Activated naive CD8-positive, alpha-beta T cell treated with anti-CD3 and anti-CD28 coated beads for 36 hours (primary cell): Measurements from ENCODE around the gene NTN1. TPM values are rescaled to one million over a fixed set of nuclear protein-coding genes. Genes with fewer than 3 reads are reported as not detected.
"Not testable (repeated sequence)": the region's sequence is repeated elsewhere in the genome, so short reads cannot be mapped to it uniquely, and the experiment has no call there.

Source experiments
- DNase-seq: peaks from one replicate; pipeline ENCODE4 v3.0.0; 2021
- H3K27ac Mint-ChIP-seq: one replicate; pipeline ENCODE4 v1.8.0; 2022; ENCODE audit warnings: mild to moderate bottlenecking, moderate library complexity, mixed read lengths
- H3K27me3 Mint-ChIP-seq: one replicate; pipeline ENCODE4 v1.8.0; 2022; ENCODE audit warnings: mild to moderate bottlenecking, mixed read lengths
- H3K36me3 Mint-ChIP-seq: one replicate; pipeline ENCODE4 v1.8.0; 2021; ENCODE audit warnings: mild to moderate bottlenecking, mixed read lengths
- H3K4me1 Mint-ChIP-seq: one replicate; pipeline ENCODE4 v1.8.0; 2021; ENCODE audit warnings: mixed read lengths
- H3K4me3 Mint-ChIP-seq: one replicate; pipeline ENCODE4 v1.8.0; 2022; ENCODE audit warnings: mild to moderate bottlenecking, moderate library complexity, mixed read lengths
- H3K9me3 Mint-ChIP-seq: one replicate; pipeline ENCODE4 v1.8.0; 2022; ENCODE audit warnings: mixed read lengths
- total RNA-seq, 2 experiments: library from RNA; stranded (reverse); gene quantifications; one replicate each; pipeline ENCODE4 v1.2.3, GENCODE V29; 2021

Gene NTN1
- total RNA-seq, 2 experiments from 2014 or later, result 0.43 to 0.54 TPM

DNA sequence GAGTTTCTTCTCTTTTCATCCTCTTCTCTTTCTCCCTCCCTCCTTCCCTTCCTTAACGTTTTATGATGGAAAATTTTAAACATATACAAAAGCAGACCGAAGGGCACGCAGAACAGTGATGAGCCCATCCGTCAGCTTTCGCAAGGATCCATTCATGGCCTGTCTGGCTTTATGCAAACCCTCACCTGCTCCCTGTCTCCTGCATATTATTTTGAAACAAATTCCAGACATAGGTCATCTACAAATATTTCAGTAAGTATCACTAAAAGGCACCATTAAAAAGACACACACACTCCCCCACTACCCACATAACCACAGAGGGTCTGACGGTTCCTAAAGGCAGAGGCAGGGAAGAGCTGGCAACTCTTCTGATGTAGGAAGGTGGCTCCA is 235.0 kb downstream of the NTN1 start:
- Mint-ChIP-seq H3K36me3 (peaks cover 4% of the 10 kb centered on the region), H3K27ac (no peak overlapping the region), H3K9me3 (no peaks in the 10 kb centered on the region), H3K27me3 (no peaks in the 10 kb centered on the region), H3K4me3 (no peak overlapping the region), H3K4me1 (peaks cover 34% of the 10 kb centered on the region)
- DNase-seq, result no peak

DNA sequence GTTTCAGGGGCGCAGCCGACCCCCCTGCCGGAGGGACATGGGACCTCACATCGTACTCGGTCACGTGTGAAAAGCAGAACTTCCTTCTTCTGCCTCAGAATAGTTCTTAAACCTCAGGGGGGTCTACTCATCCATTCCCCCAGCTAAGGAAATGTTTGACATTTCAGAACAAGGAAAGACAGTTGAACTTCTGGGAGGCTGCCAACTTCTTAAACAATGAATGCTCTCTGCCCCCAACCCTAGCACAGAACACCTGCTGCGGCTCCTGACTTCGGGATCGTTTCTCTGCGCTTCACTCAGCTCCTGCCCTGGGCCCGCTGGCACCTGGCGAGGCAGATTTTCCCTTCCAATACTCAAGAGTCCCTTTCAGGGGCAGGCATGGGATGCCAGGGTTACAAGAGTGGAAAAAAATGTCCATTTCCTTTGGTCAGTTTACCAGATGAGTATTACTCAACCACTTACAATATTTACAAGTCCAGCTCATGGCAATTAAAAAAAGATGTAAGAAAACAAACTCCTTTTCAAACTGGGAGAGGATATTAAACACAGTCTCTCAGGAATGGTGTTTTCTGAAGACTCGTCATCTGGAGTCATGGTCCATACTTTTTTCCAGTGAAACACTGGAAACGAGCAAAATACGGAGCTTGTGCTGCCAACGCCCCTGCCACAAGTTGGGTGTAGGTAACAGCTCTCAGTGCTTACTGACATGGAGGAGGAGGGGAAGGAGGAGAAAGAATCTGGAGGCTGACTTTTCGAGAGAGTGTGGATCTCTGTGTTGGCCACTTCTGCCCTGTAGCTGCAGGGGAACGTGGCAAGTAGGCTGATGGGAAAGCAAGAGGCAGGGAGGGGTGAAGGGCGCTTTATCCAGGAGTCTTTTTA is 235.7 kb downstream of the NTN1 start:
- Mint-ChIP-seq H3K4me1 (peaks cover 34% of the 10 kb centered on the region), H3K4me3 (no peak overlapping the region), H3K27ac (no peak overlapping the region), H3K9me3 (no peaks in the 10 kb centered on the region), H3K27me3 (no peaks in the 10 kb centered on the region), H3K36me3 (peaks cover 4% of the 10 kb centered on the region)
- DNase-seq, result no peak

DNA sequence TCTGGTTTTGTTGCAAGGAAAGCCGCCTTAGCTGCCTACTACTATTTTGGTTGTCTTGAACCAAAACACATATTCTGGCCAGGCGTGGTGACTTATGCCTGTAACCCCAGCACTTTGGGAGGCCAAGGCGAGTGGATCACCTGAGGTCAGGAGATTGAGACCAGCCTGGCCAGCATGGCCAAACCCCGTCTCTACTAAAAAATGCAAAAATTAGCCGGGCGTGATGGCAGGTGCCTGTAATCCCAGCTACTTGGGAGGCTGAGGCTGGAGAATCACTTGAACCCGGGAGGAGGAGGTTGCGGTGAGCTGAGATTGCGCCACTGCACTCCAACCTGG is 236.3 kb downstream of the NTN1 start:
- not testable (repeated sequence) for H3K27me3 Mint-ChIP-seq, H3K27ac Mint-ChIP-seq, H3K9me3 Mint-ChIP-seq, H3K4me3 Mint-ChIP-seq, DNase-seq, H3K36me3 Mint-ChIP-seq
- H3K4me1 Mint-ChIP-seq, result peaks cover 33% of the 10 kb centered on the region

DNA sequence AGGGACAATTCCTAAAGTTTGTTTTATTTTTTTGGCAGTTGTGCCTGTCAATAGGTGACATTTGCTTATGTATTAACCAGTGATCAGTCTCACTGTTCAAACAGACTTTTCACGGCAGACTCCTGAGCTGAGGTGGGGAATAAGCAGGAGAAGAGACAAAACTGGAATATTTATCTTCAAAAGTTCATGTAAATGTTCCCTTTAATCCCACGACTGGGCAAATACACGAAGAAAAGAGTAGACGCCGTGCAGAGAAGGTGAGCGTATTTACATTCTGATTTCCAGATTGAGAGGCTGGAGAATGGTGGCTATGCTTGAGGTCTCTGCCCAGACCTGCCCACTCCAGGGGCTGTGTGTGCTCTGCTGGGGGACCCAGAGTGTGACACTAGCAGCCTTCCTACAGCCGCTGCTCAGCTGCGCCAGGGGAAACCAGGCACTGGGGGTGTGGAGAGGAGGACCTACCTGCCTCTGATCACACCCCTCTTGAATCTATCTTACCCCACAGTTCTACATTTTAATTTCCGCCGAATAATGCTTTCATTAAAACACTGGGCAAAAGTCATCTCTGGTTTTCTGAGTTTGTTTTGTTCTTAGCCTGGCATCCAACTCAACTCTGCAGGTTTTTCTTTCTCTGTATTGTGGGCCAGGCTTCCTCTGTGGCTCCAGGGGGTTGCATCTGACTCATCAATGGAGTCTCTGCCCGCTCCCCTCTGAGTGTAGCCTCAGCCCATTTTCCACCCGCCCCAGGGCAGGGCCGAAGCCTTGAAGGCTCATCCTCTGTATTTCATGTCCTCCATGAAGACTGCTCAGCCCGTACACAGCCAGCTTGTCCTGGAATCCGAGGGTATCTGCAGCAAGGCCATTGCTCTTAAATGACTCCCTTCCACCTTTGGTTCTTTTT is 237.1 kb downstream of the NTN1 start:
- no peak overlapping the region for H3K27ac Mint-ChIP-seq
- peaks cover 25% of the 10 kb centered on the region for H3K4me1 Mint-ChIP-seq
- DNase-seq, result no peak
- no peak overlapping the region for H3K4me3 Mint-ChIP-seq
- no peaks in the 10 kb centered on the region for H3K9me3 Mint-ChIP-seq
- peaks cover 2% of the 10 kb centered on the region for H3K36me3 Mint-ChIP-seq
- H3K27me3 Mint-ChIP-seq, result no peaks in the 10 kb centered on the region

DNA sequence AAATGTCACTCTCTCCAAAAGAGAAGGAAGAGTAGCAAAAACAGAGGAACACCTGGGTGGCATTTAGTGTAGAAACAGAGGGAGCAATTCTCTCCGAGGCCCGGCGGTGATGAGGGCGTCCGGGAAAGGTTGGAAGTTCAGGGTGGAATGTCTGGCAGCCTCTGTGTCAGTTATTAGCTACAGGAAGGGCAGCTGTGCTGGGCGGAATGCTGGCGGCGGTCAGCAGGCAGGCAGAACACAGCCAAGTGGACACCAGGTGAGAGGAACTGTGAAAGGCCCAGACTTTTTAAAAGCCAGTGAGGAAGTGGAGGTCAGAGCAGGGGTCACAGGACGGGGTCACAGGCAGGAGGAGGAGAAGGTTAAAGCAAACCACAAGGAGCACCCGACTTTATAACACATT is 238.1 kb downstream of the NTN1 start:
- no peak for DNase-seq
- Mint-ChIP-seq H3K4me1 (peaks cover 21% of the 10 kb centered on the region), H3K4me3 (no peak overlapping the region), H3K27ac (no peak overlapping the region), H3K27me3 (no peaks in the 10 kb centered on the region), H3K36me3 (peaks cover 2% of the 10 kb centered on the region), H3K9me3 (peaks cover 4% of the 10 kb centered on the region)

DNA sequence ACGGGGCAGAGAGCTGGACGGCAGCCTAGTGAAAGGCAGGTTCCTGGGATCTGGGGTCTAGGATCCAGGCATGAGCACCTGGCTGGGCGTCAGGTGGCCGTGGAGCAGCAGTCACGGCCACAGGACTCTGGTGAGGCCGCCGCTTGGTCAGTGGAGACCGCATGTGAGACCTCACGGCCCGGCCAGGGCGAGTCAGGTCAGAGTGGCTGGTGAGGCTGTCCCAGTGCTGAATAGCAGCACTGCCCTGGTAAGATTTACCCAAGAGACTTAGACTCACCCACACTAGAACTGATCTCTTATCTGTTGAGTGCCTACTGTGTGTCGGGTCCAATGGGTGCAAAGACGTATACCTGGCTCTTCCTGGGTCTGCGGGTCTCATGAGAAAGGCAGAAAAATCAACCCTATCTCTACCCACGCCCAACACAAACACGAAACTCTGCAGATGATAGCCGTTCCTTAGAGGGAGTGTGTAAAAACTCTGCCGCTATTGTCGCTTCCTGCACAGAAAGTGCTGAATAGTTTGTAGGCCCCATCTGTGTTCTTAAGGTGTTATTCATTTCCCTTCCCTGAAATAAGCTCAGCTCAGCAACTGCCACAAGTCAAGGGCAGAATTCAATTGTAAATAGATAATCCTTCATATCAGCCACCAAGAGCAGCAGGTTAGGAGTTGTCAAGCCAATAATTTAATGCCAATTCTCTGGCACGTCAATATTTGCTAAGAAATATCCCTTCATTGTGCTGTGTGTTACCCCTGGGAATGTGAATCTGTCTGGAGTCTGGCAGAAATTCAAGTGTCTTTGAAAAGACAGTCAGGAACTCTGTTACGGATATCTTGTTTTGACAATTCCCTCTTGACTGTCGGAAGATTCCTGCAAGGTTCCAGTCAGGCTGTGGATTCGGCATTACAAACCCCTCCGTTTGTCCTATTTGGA is 240.0 kb downstream of the NTN1 start:
- H3K9me3 Mint-ChIP-seq, result peaks cover 4% of the 10 kb centered on the region
- no peak overlapping the region for H3K27ac Mint-ChIP-seq
- no peaks in the 10 kb centered on the region for H3K27me3 Mint-ChIP-seq
- H3K4me3 Mint-ChIP-seq, result no peak overlapping the region
- peaks cover 2% of the 10 kb centered on the region for H3K36me3 Mint-ChIP-seq
- DNase-seq, result no peak
- H3K4me1 Mint-ChIP-seq, result peaks cover 21% of the 10 kb centered on the region

DNA sequence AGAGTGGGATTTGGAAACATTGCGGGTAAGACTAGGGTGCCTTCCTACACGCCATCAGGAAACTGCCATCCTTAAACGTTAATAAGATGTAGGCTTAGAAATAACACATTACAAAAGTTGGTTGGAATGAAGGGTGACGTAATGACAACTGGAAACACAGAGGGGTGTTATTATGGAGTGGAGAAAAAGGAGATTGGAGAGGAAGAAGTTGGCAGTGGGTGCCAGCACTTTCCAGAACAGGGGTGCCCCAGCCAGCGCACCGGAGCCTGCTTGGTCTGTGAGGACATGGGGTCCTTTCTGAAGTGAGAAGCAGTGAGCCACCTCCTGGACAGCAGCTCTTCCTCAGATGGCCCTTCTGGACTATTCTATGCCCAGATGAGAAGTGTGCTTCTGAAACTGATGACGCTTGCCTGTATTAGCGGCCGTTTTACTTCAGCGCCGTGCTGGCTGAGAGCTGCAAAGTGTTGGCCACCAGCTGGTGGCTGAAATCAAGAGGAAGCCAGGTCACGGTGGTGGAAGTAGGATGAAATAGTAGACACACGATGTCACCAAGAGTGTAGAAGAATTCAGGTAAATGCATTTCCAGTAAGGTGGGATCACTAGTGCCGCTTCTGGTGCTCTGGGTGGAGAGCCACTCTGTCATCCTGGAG is 244.8 kb downstream of the NTN1 start:
- DNase-seq, result no peak
- H3K9me3 Mint-ChIP-seq, result peaks cover 4% of the 10 kb centered on the region
- H3K36me3 Mint-ChIP-seq, result peaks cover 6% of the 10 kb centered on the region

DNA sequence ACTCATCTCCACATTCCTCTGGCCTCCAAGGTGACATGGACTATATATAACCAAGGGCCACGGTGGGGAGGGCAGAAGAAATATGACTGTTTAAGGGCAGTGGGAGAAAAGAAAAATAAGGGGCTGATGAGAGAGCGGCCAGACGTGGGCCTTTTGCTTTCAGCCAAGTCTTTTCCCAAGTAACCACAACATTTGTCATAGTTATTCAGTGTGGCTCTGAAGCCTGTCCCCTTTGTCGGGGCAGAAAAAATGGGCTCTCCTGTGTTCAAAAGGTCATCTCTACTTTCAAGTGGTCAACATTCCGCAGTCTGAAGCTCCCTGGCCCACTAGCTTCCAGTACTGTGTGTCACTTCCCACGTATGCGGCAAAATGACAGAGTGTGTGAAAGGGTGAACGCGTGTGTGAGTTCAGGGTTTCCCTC is 245.4 kb downstream of the NTN1 start:
- Mint-ChIP-seq H3K36me3 (peaks cover 6% of the 10 kb centered on the region), H3K9me3 (peaks cover 4% of the 10 kb centered on the region), H3K27ac (no peak overlapping the region), H3K4me3 (no peak overlapping the region), H3K27me3 (no peaks in the 10 kb centered on the region), H3K4me1 (peaks cover 2% of the 10 kb centered on the region)
- DNase-seq, result no peak

More for the DNA sequence above, 244.8 kb downstream of the NTN1 start:
- peaks cover 2% of the 10 kb centered on the region for H3K4me1 Mint-ChIP-seq
- no peak overlapping the region for H3K27ac Mint-ChIP-seq
- no peak overlapping the region for H3K4me3 Mint-ChIP-seq
- H3K27me3 Mint-ChIP-seq, result no peaks in the 10 kb centered on the region

DNA sequence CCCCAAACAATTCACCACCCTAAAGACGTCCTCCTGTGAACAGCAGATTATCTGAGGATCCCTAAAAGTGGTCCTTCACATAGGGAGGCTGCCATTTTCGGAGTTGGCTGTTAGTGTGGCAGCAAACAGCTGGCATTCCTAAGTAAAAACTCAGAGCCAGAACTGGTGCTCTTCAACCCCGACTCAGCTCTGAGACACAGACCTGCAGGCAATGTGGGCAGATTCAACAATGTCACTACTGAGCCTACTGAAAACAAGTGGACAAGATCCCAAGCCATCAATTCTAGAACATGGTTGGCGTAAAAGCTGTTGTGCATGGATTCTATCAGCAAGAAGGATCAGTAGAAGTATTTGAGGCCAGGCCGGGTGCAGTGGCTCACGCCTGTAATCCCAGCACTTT is 247.2 kb downstream of the NTN1 start:
- no peaks in the 10 kb centered on the region for H3K27me3 Mint-ChIP-seq
- DNase-seq, result no peak
- H3K4me1 Mint-ChIP-seq, result peaks cover 12% of the 10 kb centered on the region
- peaks cover 4% of the 10 kb centered on the region for H3K9me3 Mint-ChIP-seq
- peaks cover 6% of the 10 kb centered on the region for H3K36me3 Mint-ChIP-seq
- no peak overlapping the region for H3K27ac Mint-ChIP-seq
- no peak overlapping the region for H3K4me3 Mint-ChIP-seq

DNA sequence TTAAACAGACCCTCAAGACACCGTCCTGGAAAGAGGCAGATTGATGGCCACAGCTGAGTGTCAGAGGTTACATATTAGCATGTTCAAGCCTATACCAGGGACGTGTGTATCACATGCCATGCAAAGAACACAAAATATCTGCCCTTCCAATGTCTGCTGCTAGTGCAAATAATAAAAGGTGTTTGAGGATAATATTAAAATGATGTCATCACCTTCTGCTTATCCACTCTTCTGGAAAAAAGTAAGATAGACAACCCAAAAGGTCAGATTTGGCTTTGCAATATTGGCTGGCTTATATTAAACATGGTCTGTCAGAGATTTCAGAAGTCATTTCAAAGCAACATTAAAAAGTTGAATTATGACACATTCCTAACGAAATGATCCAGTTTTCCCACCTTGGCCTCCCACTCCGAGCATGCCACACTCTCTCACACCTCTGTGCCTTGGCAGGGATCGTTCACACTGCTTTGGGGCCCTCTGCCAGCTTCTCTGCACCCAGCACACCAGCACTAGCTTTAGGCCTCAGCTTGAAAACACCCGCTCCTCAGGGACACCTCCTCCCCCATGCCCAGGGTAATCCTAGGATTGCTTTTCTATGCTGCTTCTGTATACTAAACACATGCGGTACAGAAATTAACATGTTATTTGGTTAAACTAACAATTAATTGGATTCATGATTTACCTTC is 248.2 kb downstream of the NTN1 start:
- DNase-seq, result no peak
- peaks cover 20% of the 10 kb centered on the region for H3K4me1 Mint-ChIP-seq
- peaks cover 4% of the 10 kb centered on the region for H3K36me3 Mint-ChIP-seq
- no peak overlapping the region for H3K4me3 Mint-ChIP-seq
- H3K27ac Mint-ChIP-seq, result no peak overlapping the region
- no peaks in the 10 kb centered on the region for H3K9me3 Mint-ChIP-seq
- H3K27me3 Mint-ChIP-seq, result no peaks in the 10 kb centered on the region

DNA sequence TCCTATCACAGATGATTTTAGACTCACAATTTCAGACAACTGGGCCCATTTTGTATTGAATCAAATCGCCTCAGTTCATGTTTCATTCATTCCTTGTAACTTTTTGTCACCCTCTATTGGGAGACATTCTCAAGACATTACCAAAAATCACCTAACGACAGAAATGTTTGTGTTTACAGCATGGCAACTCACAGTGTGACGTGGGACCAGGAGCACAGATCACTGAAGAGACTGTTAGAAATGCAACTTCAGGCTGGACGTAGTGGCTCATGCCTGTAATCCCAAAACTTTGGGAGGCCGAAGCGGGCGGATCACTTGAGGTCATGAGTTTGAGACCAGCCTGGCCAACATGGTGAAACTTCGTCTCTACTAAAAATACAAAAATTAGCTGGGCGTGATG is 249.6 kb downstream of the NTN1 start:
- Mint-ChIP-seq H3K36me3 (peaks cover 8% of the 10 kb centered on the region), H3K27ac (peak overlapping the region; percentile 25)
- no peak for DNase-seq

DNA sequence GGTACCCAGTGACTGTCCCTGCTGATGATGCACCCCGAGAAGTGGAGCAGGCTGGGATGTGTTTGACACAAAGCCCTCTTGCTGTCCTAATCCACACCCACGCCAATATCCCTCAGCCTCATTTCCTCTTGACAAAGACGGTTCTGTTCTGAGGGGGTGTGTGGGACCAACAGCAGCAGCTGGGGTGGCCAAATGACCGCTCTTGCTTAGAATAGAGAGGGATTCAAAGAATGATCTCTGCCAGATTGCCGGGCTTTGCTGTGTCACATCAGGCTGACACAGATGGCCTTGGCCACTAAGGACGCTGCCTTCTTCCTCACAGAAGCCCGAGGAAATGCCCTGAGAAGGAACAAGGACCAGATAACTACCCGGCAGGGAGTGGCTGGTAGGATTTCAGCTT is 250.7 kb downstream of the NTN1 start:
- Mint-ChIP-seq H3K27ac (no peak overlapping the region), H3K4me3 (no peak overlapping the region), H3K36me3 (peaks cover 10% of the 10 kb centered on the region), H3K9me3 (no peaks in the 10 kb centered on the region), H3K4me1 (peaks cover 26% of the 10 kb centered on the region), H3K27me3 (no peaks in the 10 kb centered on the region)
- no peak for DNase-seq

More for the DNA sequence above, 249.6 kb downstream of the NTN1 start:
- Mint-ChIP-seq H3K4me3 (no peak overlapping the region), H3K4me1 (peaks cover 26% of the 10 kb centered on the region), H3K9me3 (no peaks in the 10 kb centered on the region), H3K27me3 (no peaks in the 10 kb centered on the region)

DNA sequence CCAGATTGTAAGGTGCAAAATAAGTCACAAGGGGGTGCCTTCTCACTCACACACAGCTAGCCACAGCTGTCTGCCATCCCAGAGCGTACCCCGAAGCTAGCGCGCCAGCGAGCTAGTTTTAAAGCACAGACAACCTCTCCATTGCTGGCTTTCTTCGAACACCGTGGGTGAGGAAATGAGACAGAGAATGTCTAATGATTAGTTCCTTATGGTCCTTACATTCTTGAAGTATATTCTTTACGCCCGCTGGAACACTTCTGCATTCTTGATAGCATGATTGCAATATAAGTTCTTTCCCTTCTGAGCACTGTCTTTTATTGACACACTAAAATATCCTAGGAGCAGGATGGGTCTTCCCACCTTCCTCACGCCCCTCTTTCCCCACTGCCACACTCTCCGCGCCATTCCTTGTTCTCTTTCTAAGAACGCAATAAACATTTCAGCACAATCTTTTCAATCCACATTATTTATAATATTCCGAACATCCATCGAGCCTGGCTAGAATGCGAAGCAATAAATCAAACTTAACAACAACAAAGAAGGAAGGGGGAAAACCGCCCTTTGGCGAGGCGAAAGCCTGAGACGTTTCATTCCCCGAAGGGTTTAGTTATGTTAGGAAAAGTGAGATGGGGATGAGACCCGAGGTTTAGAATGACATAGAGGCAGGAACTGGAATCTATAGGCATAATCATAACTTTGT is 251.3 kb downstream of the NTN1 start:
- H3K27me3 Mint-ChIP-seq, result no peaks in the 10 kb centered on the region
- no peak overlapping the region for H3K27ac Mint-ChIP-seq
- no peak for DNase-seq
- no peak overlapping the region for H3K4me3 Mint-ChIP-seq
- H3K9me3 Mint-ChIP-seq, result no peaks in the 10 kb centered on the region
- H3K36me3 Mint-ChIP-seq, result peaks cover 16% of the 10 kb centered on the region
- peaks cover 26% of the 10 kb centered on the region for H3K4me1 Mint-ChIP-seq
